Mesothelial cell of epicardium (in vitro differentiated cells): ENCODE data around the gene HSD17B12. TPM values are rescaled to one million over a fixed set of nuclear protein-coding genes. Genes with fewer than 3 reads are reported as not detected.

Experiments
- DNase-seq, 2 experiments: peaks; one replicate each; pipeline ENCODE4 v3.0.0; 2021; ENCODE audit warnings: low spot score in 2 of 2; ENCODE audit not compliant: unreplicated experiment in 2 of 2
- H3K27ac Mint-ChIP-seq: 2 replicates; pipeline ENCODE4 v1.8.0; 2021; ENCODE audit warnings: mixed read lengths
- H3K27me3 Mint-ChIP-seq: 2 replicates; pipeline ENCODE4 v1.8.0; 2021; ENCODE audit warnings: low read depth, mixed read lengths
- H3K36me3 Mint-ChIP-seq: 2 replicates; pipeline ENCODE4 v1.8.0; 2021; ENCODE audit warnings: mixed read lengths
- H3K4me1 Mint-ChIP-seq: 2 replicates; pipeline ENCODE4 v1.8.0; 2021; ENCODE audit warnings: mixed read lengths
- H3K4me3 Mint-ChIP-seq: 2 replicates; pipeline ENCODE4 v1.8.0; 2021; ENCODE audit warnings: mild to moderate bottlenecking, moderate library complexity, mixed read lengths
- H3K9me3 Mint-ChIP-seq: 2 replicates; pipeline ENCODE4 v1.8.0; 2021; ENCODE audit warnings: mixed read lengths
- CTCF ChIP-seq: fragments of 200-600 bp; sonication (generic); IDR thresholded peaks from one replicate; pipeline ENCODE4 v1.5.0; 2021; ENCODE audit warnings: antibody characterized with exemption; ENCODE audit not compliant: unreplicated experiment
- total RNA-seq: library from RNA; stranded (reverse); gene quantifications from 3 replicates; pipeline ENCODE4 v1.2.1, GENCODE V29; 2021

The HSD17B12 gene
- total RNA-seq, 1 donor from 2014 or later, result 99.9 TPM

GRCh38 chr11:43747130-43747802, 66.7 kb downstream of the HSD17B12 start:
- no peak for DNase-seq
- Mint-ChIP-seq H3K9me3 (peaks cover 24% of the 10 kb centered on the region), H3K27ac (peak overlapping the region; percentile 90), H3K27me3 (no peaks in the 10 kb centered on the region), H3K36me3 (peaks cover 28% of the 10 kb centered on the region), H3K4me3 (no peak overlapping the region), H3K4me1 (peaks cover 26% of the 10 kb centered on the region)
- TF ChIP-seq CTCF, result no peak

- Mint-ChIP-seq H3K4me1 (peaks cover 26% of the 10 kb centered on the region), H3K27me3 (no peaks in the 10 kb centered on the region), H3K27ac (peak overlapping the region; percentile 90), H3K4me3 (no peak overlapping the region), H3K36me3 (peaks cover 26% of the 10 kb centered on the region), H3K9me3 (peaks cover 23% of the 10 kb centered on the region)
- TF ChIP-seq CTCF, result no peak
- no peak for DNase-seq
Observed at GRCh38 chr11:43748095-43748494, 67.6 kb downstream of the HSD17B12 start.

- DNase-seq, result no peak
- no peak overlapping the region for H3K27ac Mint-ChIP-seq
- H3K4me3 Mint-ChIP-seq, result no peak overlapping the region
- H3K27me3 Mint-ChIP-seq, result no peaks in the 10 kb centered on the region
- H3K4me1 Mint-ChIP-seq, result peaks cover 25% of the 10 kb centered on the region
- no peak for TF ChIP-seq CTCF
- peaks cover 6% of the 10 kb centered on the region for H3K9me3 Mint-ChIP-seq
- peaks cover 26% of the 10 kb centered on the region for H3K36me3 Mint-ChIP-seq
Observed at GRCh38 chr11:43751726-43752125, 71.2 kb downstream of the HSD17B12 start.

- no peak for DNase-seq
- Mint-ChIP-seq H3K4me3 (no peak overlapping the region), H3K4me1 (no peaks in the 10 kb centered on the region), H3K27ac (no peak overlapping the region), H3K36me3 (peaks cover 35% of the 10 kb centered on the region), H3K9me3 (no peaks in the 10 kb centered on the region), H3K27me3 (no peaks in the 10 kb centered on the region)
- no peak for TF ChIP-seq CTCF
Observed at GRCh38 chr11:43756575-43756974, 76.0 kb downstream of the HSD17B12 start.

GRCh38 chr11:43758927-43759326, 78.4 kb downstream of the HSD17B12 start:
- no peaks in the 10 kb centered on the region for H3K4me1 Mint-ChIP-seq

More at GRCh38 chr11:43758927-43759326, 78.4 kb downstream of the HSD17B12 start:
- TF ChIP-seq CTCF, result no peak
- Mint-ChIP-seq H3K27ac (no peak overlapping the region), H3K36me3 (peaks cover 39% of the 10 kb centered on the region), H3K27me3 (no peaks in the 10 kb centered on the region), H3K9me3 (peaks cover 7% of the 10 kb centered on the region), H3K4me3 (no peak overlapping the region)
- no peak for DNase-seq
